Suprapubic skin (tissue), 4 donors: Measurements from ENCODE around the gene BCAS1. TPM values are rescaled to one million over a fixed set of nuclear protein-coding genes. Genes with fewer than 3 reads are reported as not detected.

ENCODE experiments used
- DNase-seq, 2 donors: peaks; one replicate each; pipeline ENCODE4 v3.0.0-alpha.2; 2019; ENCODE audit warnings: low spot score in 2 of 2
- H3K27ac ChIP-seq: fragments of 200-600 bp; sonication (generic); one replicate; pipeline ENCODE4 v1.5.1; 2019
- H3K27me3 ChIP-seq: fragments of 200-600 bp; sonication (generic); one replicate; pipeline ENCODE4 v1.5.1; 2019
- H3K36me3 ChIP-seq: fragments of 200-600 bp; sonication (generic); one replicate; pipeline ENCODE4 v1.5.1; 2019
- H3K4me1 ChIP-seq: fragments of 200-600 bp; sonication (generic); one replicate; pipeline ENCODE4 v1.5.1; 2019
- H3K4me3 ChIP-seq: fragments of 200-600 bp; sonication (generic); one replicate; pipeline ENCODE4 v1.5.1; 2019; ENCODE audit warnings: mild to moderate bottlenecking
- H3K9me3 ChIP-seq: fragments of 200-600 bp; sonication (generic); one replicate; pipeline ENCODE4 v1.5.1; 2019
- EP300 ChIP-seq: sonication (generic); formaldehyde crosslinking; IDR thresholded peaks from one replicate; pipeline ENCODE4 v1.6.1; 2017; ENCODE audit warnings: antibody characterized with exemption
- POLR2A ChIP-seq, 2 donors: fragments of 450-650 bp; IDR thresholded peaks; one replicate each; pipeline ENCODE4 v1.6.1; 2017; ENCODE audit warnings: antibody characterized with exemption in 2 of 2, mild to moderate bottlenecking in 2 of 2, moderate library complexity in 2 of 2
- POLR2AphosphoS5 ChIP-seq, 3 donors: sonication (generic); formaldehyde crosslinking; IDR thresholded peaks; one replicate each; pipeline ENCODE4 v1.6.1; 2017; ENCODE audit warnings: antibody characterized with exemption in 3 of 3
- WGBS: methylation state at CpG from one replicate; pipeline ENCODE4 v1.1.5; 2018; 5-methylcytosine and 5-hydroxymethylcytosine counted together
- total RNA-seq, 4 donors: library from RNA; depleted of rRNA; stranded (reverse); fragments of >200 nt; gene quantifications; one replicate each; pipeline ENCODE4 v1.1.0, GENCODE V29; 2016
- TF ChIP-seq, protein P1 (sequence below), 2 donors: fragments of 200-600 bp in 1 of 2; fragments of 450-650 bp in 1 of 2; sonication (generic) in 1 of 2; IDR thresholded peaks; one replicate each; pipeline ENCODE4 v1.5.1; 2016 to 2019; ENCODE audit warnings: antibody characterized with exemption in 2 of 2, mild to moderate bottlenecking in 1 of 2, moderate library complexity in 1 of 2

BCAS1 gene
- total RNA-seq, 4 donors from 2014 or later, result 1.7 to 3.4 (median 2.1) TPM

DNA sequence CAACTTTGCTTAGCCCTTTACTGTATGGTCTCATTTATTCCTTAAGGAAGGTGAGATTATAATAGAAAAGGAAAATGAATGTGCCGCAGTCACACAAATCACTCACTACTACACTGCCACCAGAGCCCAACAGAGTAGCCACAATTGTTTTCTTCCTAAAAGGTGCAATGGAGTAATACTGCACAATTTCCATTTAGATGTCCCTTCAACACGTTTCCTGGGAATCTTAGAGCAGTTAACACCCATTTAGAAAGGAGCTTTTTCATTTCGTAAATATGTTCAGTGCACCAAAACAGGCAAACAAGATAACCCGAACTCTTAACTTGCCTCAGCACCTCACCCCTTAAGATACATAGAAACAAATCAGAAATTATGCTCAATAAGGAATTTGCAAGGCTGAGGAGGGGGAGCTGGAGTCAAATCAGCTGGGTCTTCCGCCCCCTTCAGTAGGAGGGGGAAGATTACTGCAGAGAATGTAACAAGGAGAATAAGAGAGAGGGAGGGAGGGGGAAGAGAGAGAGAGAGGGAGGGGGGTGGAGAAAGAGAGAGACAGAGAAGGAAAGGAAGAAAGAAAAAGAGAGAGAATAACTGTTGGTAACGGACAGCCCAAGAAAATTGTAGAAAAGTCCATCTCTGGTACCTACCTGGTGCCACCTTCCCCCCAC, 155.5 kb downstream of the BCAS1 start:
- H3K4me3 ChIP-seq, result peak overlapping the region; percentile 65
- peak overlapping the region; percentile 83 for H3K27ac ChIP-seq
- no peaks in the 10 kb centered on the region for H3K9me3 ChIP-seq
- peaks cover 40% of the 10 kb centered on the region for H3K4me1 ChIP-seq
- H3K27me3 ChIP-seq, result no peaks in the 10 kb centered on the region
- H3K36me3 ChIP-seq, result no peaks in the 10 kb centered on the region
- DNase-seq, result peak; percentile 4 to 34
- 30% methylated on average over 6 of the region's 6 CpGs for WGBS
- TF ChIP-seq, protein P1, sequence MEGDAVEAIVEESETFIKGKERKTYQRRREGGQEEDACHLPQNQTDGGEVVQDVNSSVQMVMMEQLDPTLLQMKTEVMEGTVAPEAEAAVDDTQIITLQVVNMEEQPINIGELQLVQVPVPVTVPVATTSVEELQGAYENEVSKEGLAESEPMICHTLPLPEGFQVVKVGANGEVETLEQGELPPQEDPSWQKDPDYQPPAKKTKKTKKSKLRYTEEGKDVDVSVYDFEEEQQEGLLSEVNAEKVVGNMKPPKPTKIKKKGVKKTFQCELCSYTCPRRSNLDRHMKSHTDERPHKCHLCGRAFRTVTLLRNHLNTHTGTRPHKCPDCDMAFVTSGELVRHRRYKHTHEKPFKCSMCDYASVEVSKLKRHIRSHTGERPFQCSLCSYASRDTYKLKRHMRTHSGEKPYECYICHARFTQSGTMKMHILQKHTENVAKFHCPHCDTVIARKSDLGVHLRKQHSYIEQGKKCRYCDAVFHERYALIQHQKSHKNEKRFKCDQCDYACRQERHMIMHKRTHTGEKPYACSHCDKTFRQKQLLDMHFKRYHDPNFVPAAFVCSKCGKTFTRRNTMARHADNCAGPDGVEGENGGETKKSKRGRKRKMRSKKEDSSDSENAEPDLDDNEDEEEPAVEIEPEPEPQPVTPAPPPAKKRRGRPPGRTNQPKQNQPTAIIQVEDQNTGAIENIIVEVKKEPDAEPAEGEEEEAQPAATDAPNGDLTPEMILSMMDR (IDR thresholded peaks at IDR 0.05), result no peak
- TF ChIP-seq POLR2AphosphoS5 (IDR thresholded peaks at IDR 0.05) (no peak), POLR2A (IDR thresholded peaks at IDR 0.05) (no peak), EP300 (no peak)

- H3K36me3 ChIP-seq, result no peaks in the 10 kb centered on the region
- no peak overlapping the region for H3K4me3 ChIP-seq
- H3K4me1 ChIP-seq, result peaks cover 40% of the 10 kb centered on the region
- H3K27me3 ChIP-seq, result no peaks in the 10 kb centered on the region
- WGBS, result 58% methylated on average over 9 of the region's 9 CpGs
- H3K9me3 ChIP-seq, result no peaks in the 10 kb centered on the region
- H3K27ac ChIP-seq, result peak overlapping the region; percentile 83
- TF ChIP-seq EP300 (no peak), POLR2A (IDR thresholded peaks at IDR 0.05) (no peak), POLR2AphosphoS5 (IDR thresholded peaks at IDR 0.05) (no peak)
- TF ChIP-seq, protein P1 (IDR thresholded peaks at IDR 0.05), result no peak
- DNase-seq, result peak; percentile 40 to 43
Observed at GRCh38 chr20:53914091-53914780, 156.2 kb downstream of the BCAS1 start.

DNA sequence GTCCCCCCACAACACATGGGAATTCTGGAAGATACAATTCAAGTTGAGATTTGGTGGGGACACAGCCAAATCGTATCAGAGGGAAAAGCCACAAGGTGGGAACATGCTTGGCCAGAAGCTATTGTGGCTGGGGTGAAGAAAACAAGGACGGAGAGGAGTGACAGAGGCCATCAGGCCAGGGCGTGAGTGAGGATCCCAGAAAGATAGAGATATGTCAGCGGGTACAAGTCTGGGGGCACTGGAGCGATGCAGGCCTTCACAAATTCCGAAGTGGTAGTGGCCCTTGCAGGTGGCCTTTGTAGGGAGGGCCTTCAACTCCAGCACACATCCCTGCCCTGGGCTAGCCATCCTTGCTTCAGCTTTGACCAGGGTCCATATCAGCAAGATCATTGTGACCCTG, 159.1 kb downstream of the BCAS1 start:
- peaks cover 27% of the 10 kb centered on the region for H3K4me1 ChIP-seq
- H3K27ac ChIP-seq, result no peak overlapping the region
- TF ChIP-seq POLR2AphosphoS5 (IDR thresholded peaks at IDR 0.05), result no peak
- DNase-seq, result peak; percentile 48 to 50
- H3K9me3 ChIP-seq, result no peaks in the 10 kb centered on the region
- no peaks in the 10 kb centered on the region for H3K27me3 ChIP-seq
- no peak overlapping the region for H3K4me3 ChIP-seq
- WGBS, result 75% methylated on average over 6 of the region's 6 CpGs
- no peaks in the 10 kb centered on the region for H3K36me3 ChIP-seq

- WGBS, result 75% methylated on average over 13 of the region's 13 CpGs
- peak; percentile 50 for DNase-seq
- Histone ChIP-seq H3K27me3 (no peaks in the 10 kb centered on the region), H3K9me3 (no peaks in the 10 kb centered on the region), H3K4me3 (no peak overlapping the region), H3K27ac (no peak overlapping the region), H3K4me1 (peaks cover 21% of the 10 kb centered on the region), H3K36me3 (no peaks in the 10 kb centered on the region)
- TF ChIP-seq POLR2A (IDR thresholded peaks at IDR 0.05), result no peak
- TF ChIP-seq, protein P1 (IDR thresholded peaks at IDR 0.05), result no peak
- TF ChIP-seq EP300, result no peak
- TF ChIP-seq POLR2AphosphoS5 (IDR thresholded peaks at IDR 0.05), result no peak
Observed at GRCh38 chr20:53910351-53911002, 159.9 kb downstream of the BCAS1 start.

GRCh38 chr20:53907968-53908751, 162.2 kb downstream of the BCAS1 start:
- Histone ChIP-seq H3K36me3 (no peaks in the 10 kb centered on the region), H3K4me3 (no peak overlapping the region), H3K27ac (no peak overlapping the region), H3K9me3 (no peaks in the 10 kb centered on the region), H3K27me3 (no peaks in the 10 kb centered on the region), H3K4me1 (peaks cover 7% of the 10 kb centered on the region)
- DNase-seq, result peak; percentile 16 to 24
- 86% methylated on average over 11 of the region's 11 CpGs for WGBS
- TF ChIP-seq, protein P1 (IDR thresholded peaks at IDR 0.05), result no peak
- TF ChIP-seq POLR2AphosphoS5 (IDR thresholded peaks at IDR 0.05), result no peak
- no peak for TF ChIP-seq POLR2A (IDR thresholded peaks at IDR 0.05)
- no peak for TF ChIP-seq EP300
